GM10266 (cell line): ENCODE measurements around the gene BNIP3.

Source experiments
- DNase-seq: peaks from one replicate; pipeline ENCODE4 v3.0.0; 2012; ENCODE audit errors: extremely low spot score
- CTCF ChIP-seq: IDR thresholded peaks from 2 replicates; pipeline ENCODE4 v1.5.1; 2012; ENCODE audit warnings: mild to moderate bottlenecking, low read depth; ENCODE audit not compliant: control insufficient read depth, insufficient read depth; ENCODE audit errors: missing control alignments

BNIP3 gene

GRCh38 chr10:132003282-132003924 lies 21.7 kb upstream of the BNIP3 start:
- DNase-seq, result no peak
- TF ChIP-seq CTCF, result no peak

- DNase-seq, result no peak
- TF ChIP-seq CTCF, result no peak
Observed at GRCh38 chr10:132002004-132002403, 20.3 kb upstream of the BNIP3 start.

GRCh38 chr10:132001238-132001972 lies 19.7 kb upstream of the BNIP3 start:
- no peak for TF ChIP-seq CTCF
- no peak for DNase-seq

- no peak for TF ChIP-seq CTCF
- DNase-seq, result no peak
Observed at GRCh38 chr10:131998845-131999681, 17.3 kb upstream of the BNIP3 start.

- no peak for DNase-seq
- no peak for TF ChIP-seq CTCF
Observed at GRCh38 chr10:131998050-131998844, 16.5 kb upstream of the BNIP3 start.

- DNase-seq, result no peak
- no peak for TF ChIP-seq CTCF
Observed at GRCh38 chr10:131997366-131998049, 15.8 kb upstream of the BNIP3 start.
